GM12878 (cell line): Measurements from ENCODE around the gene HEBP2. TPM values are rescaled to one million over a fixed set of nuclear protein-coding genes. Genes with fewer than 3 reads are reported as not detected.

Experiments used
- ATAC-seq: fragments of 200-7000 bp; cut with Tn5 transposase; 3 replicates; pipeline ENCODE4 v1.9.1; 2020; ENCODE audit warnings: mild to moderate bottlenecking, moderate library complexity
- BruUV-seq: library from RNA; stranded (reverse); fragments of 400-500 nt; replicated peaks from 2 replicates; lab custom pipeline; 2021; lab: Mats Ljungman, UMichigan
- CTCF ChIA-PET: fragments of 300-600 bp; sonication (Branson Sonifier 250); formaldehyde crosslinking; extraction: SDS; loops from one replicate; lab custom pipeline; 2021; ENCODE audit warnings: inconsistent platforms; lab: Yijun Ruan, JAX
- POLR2A ChIA-PET: fragments of 350-600 bp; formaldehyde crosslinking; extraction: SDS; loops from one replicate; lab custom pipeline; 2021; ENCODE audit warnings: inconsistent platforms; lab: Charles Lee
- RAD21 ChIA-PET: fragments of 300-600 bp; sonication (Branson Sonifier 250); formaldehyde crosslinking; loops from one replicate; lab custom pipeline; 2023; ENCODE audit warnings: antibody characterized with exemption; ENCODE audit not compliant: unreplicated experiment; lab: Charles Lee
- SMC1A ChIA-PET: fragments of 300-600 bp; sonication (Branson Sonifier 250); formaldehyde crosslinking; loops from one replicate; lab custom pipeline; 2023; ENCODE audit not compliant: unreplicated experiment, uncharacterized antibody; lab: Charles Lee
- DNase-seq: peaks from one replicate; pipeline ENCODE4 v3.0.0-alpha.2; 2011; ENCODE audit warnings: low read depth, low spot score
- FAIRE-seq: peaks from 3 replicates; lab custom pipeline; 2011; peaks lifted over from hg19 to GRCh38; lab: Jason Lieb, UNC
- H2AFZ ChIP-seq: 2 replicates; pipeline ENCODE4 v1.6.0; 2011; ENCODE audit warnings: low read depth, low read length, control low read depth; ENCODE audit not compliant: control insufficient read depth
- H3K27ac ChIP-seq: 2 replicates; pipeline ENCODE4 v1.5.1; 2011; ENCODE audit warnings: control low read depth; ENCODE audit not compliant: control insufficient read depth, insufficient read depth
- H3K27me3 ChIP-seq, 2 experiments: replicated peaks in 1 of 2; 2 replicates each; pipeline versions ENCODE4 v1.6.0 to v1.6.1; 2011; ENCODE audit warnings: low read length in 1 of 2; ENCODE audit not compliant: control insufficient read depth in 2 of 2, insufficient read depth in 2 of 2
- H3K36me3 ChIP-seq, 2 experiments: 2 replicates each; pipeline ENCODE4 v1.5.1; 2011; ENCODE audit warnings: low read length in 1 of 2; ENCODE audit not compliant: control insufficient read depth in 2 of 2, insufficient read depth in 2 of 2
- H3K4me1 ChIP-seq: 2 replicates; pipeline ENCODE4 v1.6.1; 2011; ENCODE audit warnings: mild to moderate bottlenecking, low read length, moderate library complexity, mixed read lengths; ENCODE audit not compliant: control insufficient read depth, insufficient read depth
- H3K4me2 ChIP-seq: 2 replicates; pipeline ENCODE4 v1.6.0; 2011; ENCODE audit warnings: control low read depth; ENCODE audit not compliant: control insufficient read depth, insufficient read depth
- H3K4me3 ChIP-seq: fragments of 200-600 bp; sonication (generic); 2 replicates; pipeline ENCODE4 v1.5.1; 2016
- H3K79me2 ChIP-seq: 2 replicates; pipeline ENCODE4 v1.6.0; 2011; ENCODE audit warnings: low read length; ENCODE audit not compliant: control insufficient read depth, insufficient read depth
- H3K9ac ChIP-seq: 2 replicates; pipeline ENCODE4 v1.8.0; 2011; ENCODE audit warnings: low read length, control low read depth, mixed read lengths; ENCODE audit not compliant: control insufficient read depth, insufficient read depth
- H3K9me3 ChIP-seq: replicated peaks from 3 replicates; pipeline ENCODE4 v1.5.1; 2011; ENCODE audit warnings: mild to moderate bottlenecking, low read length; ENCODE audit not compliant: control insufficient read depth, insufficient read depth
- H4K20me1 ChIP-seq: 2 replicates; pipeline ENCODE4 v1.6.0; 2011; ENCODE audit not compliant: control insufficient read depth, insufficient read depth
- BACH1 ChIP-seq: fragments of 450-650 bp; IDR thresholded peaks from 2 replicates; pipeline ENCODE4 v1.6.1; 2017; ENCODE audit warnings: mild to moderate bottlenecking, borderline replicate concordance
- CBX3 ChIP-seq: fragments of 200-600 bp; sonication (generic); IDR thresholded peaks from 2 replicates; pipeline ENCODE4 v1.6.1; 2016; ENCODE audit warnings: low read depth, borderline replicate concordance
- MAX ChIP-seq: IDR thresholded peaks from 2 replicates; pipeline ENCODE4 v1.6.1; 2012; ENCODE audit warnings: low read depth, low read length, improper control_type of control experiment
- MEF2A ChIP-seq: IDR thresholded peaks from 2 replicates; pipeline ENCODE4 v1.6.1; 2011; ENCODE audit warnings: low read depth, mild to moderate bottlenecking, low read length, moderate library complexity; ENCODE audit not compliant: insufficient read depth
- PBX3 ChIP-seq: IDR thresholded peaks from 2 replicates; pipeline ENCODE4 v1.6.1; 2011; ENCODE audit warnings: mild to moderate bottlenecking, low read depth, low read length, moderate library complexity; ENCODE audit not compliant: insufficient replicate concordance
- PML ChIP-seq: IDR thresholded peaks from 2 replicates; pipeline ENCODE4 v1.6.1; 2012; ENCODE audit warnings: low read length, inconsistent platforms
- POLR2A ChIP-seq: IDR thresholded peaks from 2 replicates; pipeline ENCODE4 v1.6.1; 2011; ENCODE audit warnings: low read depth, mild to moderate bottlenecking, low read length
- POU2F2 ChIP-seq: IDR thresholded peaks from 3 replicates; pipeline ENCODE4 v1.6.1; 2011; ENCODE audit warnings: low read depth, mild to moderate bottlenecking, low read length, borderline replicate concordance
- ZBTB33 ChIP-seq: fragments of 450-650 bp; IDR thresholded peaks from 2 replicates; pipeline ENCODE4 v1.6.1; 2017; ENCODE audit warnings: mild to moderate bottlenecking
- WGBS: methylation state at CpG from one replicate; pipeline ENCODE4 v1.1.6; 2016; ENCODE audit warnings: low lambda C conversion rate; ENCODE audit not compliant: insufficient replicate concordance, insufficient coverage; ENCODE audit errors: missing lambda C conversion rate; 5-methylcytosine and 5-hydroxymethylcytosine counted together
- in situ Hi-C: fragments of 300-500 bp; cut with MboI; formaldehyde crosslinking; loops from 9 replicates; pipeline ENCODE4 v1.14.3; 2018; ENCODE audit warnings: mixed read lengths
- intact Hi-C: fragments of 100-400 bp; cut with micrococcal nuclease; formaldehyde crosslinking; loops from one replicate; pipeline ENCODE4 v1.14.2; 2022; ENCODE audit not compliant: unreplicated experiment
- polyA plus RNA-seq, 11 experiments: library from polyadenylated mRNA; depleted of rRNA in 4 of 11; unstranded in 6 of 11; stranded (reverse) in 5 of 11; fragments of >200 nt; fragmentation: Nextera tagmentation in 4 of 11; fragmentation: Illumina TruSeq in 1 of 11; extraction: Ambion mirVana in 4 of 11; extraction: Trizol in 1 of 11; gene quantifications; 1 replicate in 1 of 11; 2 replicates in 10 of 11; pipeline versions ENCODE4 v1.2.1 to v1.2.3, GENCODE V29; 2011 to 2016; ENCODE audit warnings: inconsistent platforms in 2 of 11, missing spikeins in 2 of 11, low read depth in 1 of 11
- total RNA-seq, 4 experiments: library from RNA; depleted of rRNA in 3 of 4; stranded (reverse); fragments of >200 nt in 3 of 4; fragmentation: Illumina TruSeq in 1 of 4; extraction: Trizol in 1 of 4; gene quantifications; 2 replicates each; pipeline versions ENCODE4 v1.2.1 to v1.2.3, GENCODE V29; 2013 to 2021
- TF ChIP-seq, protein P1 (sequence below): IDR thresholded peaks from 2 replicates; pipeline ENCODE4 v1.6.1; 2011; ENCODE audit warnings: borderline replicate concordance, low read depth, mild to moderate bottlenecking, moderate library complexity, low read length; ENCODE audit not compliant: insufficient read depth, poor library complexity, severe bottlenecking

The HEBP2 gene
- total and polyA plus RNA-seq, 10 of the 15 experiments (the other 5 are each of a cell fraction or from before 2014, with no cell fraction given): 3.8 to 41.8 (median 16.9) TPM

GRCh38 chr6:138446821-138447220, 42.8 kb downstream of the HEBP2 start:
- BruUV-seq: no TSS peak
- intact Hi-C loops: no loop called here
- POLR2A ChIA-PET: no interaction called here
- no peaks in the 10 kb centered on the region for H3K79me2 ChIP-seq
- no peak overlapping the region for H3K9ac ChIP-seq
- H3K4me2 ChIP-seq: no peak overlapping the region
- H4K20me1 ChIP-seq: no peaks in the 10 kb centered on the region
- H3K27me3 ChIP-seq: no peaks in the 10 kb centered on the region
- ATAC-seq (no peak), DNase-seq (no peak), FAIRE-seq (no peak)
- RAD21 ChIA-PET: interaction anchor here (1.2 to 1.3 kb wide), 2 partner anchors 9 to 62 kb away, joined by 4 to 6 read pairs; no protein-coding TSS in a partner anchor
- H3K4me3 ChIP-seq: no peak overlapping the region
- in situ Hi-C loops: no loop called here
- no peak overlapping the region for H2AFZ ChIP-seq
- CTCF ChIA-PET: interaction anchor here (0.6 to 4.0 kb wide), 3 partner anchors 17 to 74 kb away, joined by 3 to 25 read pairs (median 3); no protein-coding TSS in a partner anchor
- H3K36me3 ChIP-seq: no peaks in the 10 kb centered on the region; a peak in 1 of 4 replicates
- H3K9me3 ChIP-seq: no peaks in the 10 kb centered on the region
- 52% methylated on average over 6 of the region's 6 CpGs for WGBS
- SMC1A ChIA-PET: interaction anchor here (1.0 to 7.4 kb wide), 5 partner anchors 11 to 62 kb away, joined by 4 to 51 read pairs (median 15); no protein-coding TSS in a partner anchor
- H3K4me1 ChIP-seq: no peaks in the 10 kb centered on the region
- TF ChIP-seq, protein P1, sequence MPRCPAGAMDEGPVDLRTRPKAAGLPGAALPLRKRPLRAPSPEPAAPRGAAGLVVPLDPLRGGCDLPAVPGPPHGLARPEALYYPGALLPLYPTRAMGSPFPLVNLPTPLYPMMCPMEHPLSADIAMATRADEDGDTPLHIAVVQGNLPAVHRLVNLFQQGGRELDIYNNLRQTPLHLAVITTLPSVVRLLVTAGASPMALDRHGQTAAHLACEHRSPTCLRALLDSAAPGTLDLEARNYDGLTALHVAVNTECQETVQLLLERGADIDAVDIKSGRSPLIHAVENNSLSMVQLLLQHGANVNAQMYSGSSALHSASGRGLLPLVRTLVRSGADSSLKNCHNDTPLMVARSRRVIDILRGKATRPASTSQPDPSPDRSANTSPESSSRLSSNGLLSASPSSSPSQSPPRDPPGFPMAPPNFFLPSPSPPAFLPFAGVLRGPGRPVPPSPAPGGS: no peak
- TF ChIP-seq MEF2A: no peak
- TF ChIP-seq POLR2A: no peak
- TF ChIP-seq PBX3: no peak
- TF ChIP-seq BACH1: no peak
- no peak for TF ChIP-seq POU2F2
- TF ChIP-seq CBX3: no peak
- no peak for TF ChIP-seq ZBTB33
- TF ChIP-seq MAX: no peak
- no peak for TF ChIP-seq PML
- no peak overlapping the region for H3K27ac ChIP-seq
